Esophagus muscularis mucosa (tissue), 4 donors: ENCODE data around the gene XIRP2. TPM values are rescaled to one million over a fixed set of nuclear protein-coding genes. Genes with fewer than 3 reads are reported as not detected.
"Not testable (repeated sequence)": the region's sequence is repeated elsewhere in the genome, so short reads cannot be mapped to it uniquely, and the experiment has no call there.

ENCODE experiments used
- DNase-seq: peaks from one replicate; pipeline ENCODE4 v3.0.0-alpha.2; 2017; ENCODE audit errors: extremely low spot score
- H3K27ac ChIP-seq, 4 donors: fragments of 200-600 bp; sonication (generic); replicated peaks in 1 of 4; 1 replicate in 3 of 4; 2 replicates in 1 of 4; pipeline ENCODE4 v1.5.1; 2016 to 2019; ENCODE audit warnings: mild to moderate bottlenecking in 1 of 4
- H3K27me3 ChIP-seq, 4 donors: fragments of 200-600 bp; sonication (generic); one replicate each; pipeline versions ENCODE4 v1.5.1 to v1.6.0; 2016 to 2019
- H3K36me3 ChIP-seq, 4 donors: fragments of 200-600 bp; sonication (generic); one replicate each; pipeline ENCODE4 v1.5.1; 2016 to 2019
- H3K4me1 ChIP-seq, 4 donors: fragments of 200-600 bp; sonication (generic); one replicate each; pipeline ENCODE4 v1.5.1; 2016 to 2019
- H3K4me3 ChIP-seq, 4 donors: fragments of 200-600 bp; sonication (generic); 1 replicate in 2 of 4; 2 replicates in 2 of 4; pipeline ENCODE4 v1.5.1; 2016 to 2019; ENCODE audit warnings: mild to moderate bottlenecking in 4 of 4, moderate library complexity in 1 of 4
- H3K9me3 ChIP-seq, 4 donors: fragments of 200-600 bp; sonication (generic); 1 replicate in 3 of 4; 2 replicates in 1 of 4; pipeline ENCODE4 v1.5.1; 2016 to 2019
- EP300 ChIP-seq: sonication (generic); formaldehyde crosslinking; IDR thresholded peaks from one replicate; pipeline ENCODE4 v1.6.1; 2017; ENCODE audit warnings: antibody characterized with exemption
- POLR2A ChIP-seq: fragments of 450-650 bp; IDR thresholded peaks from one replicate; pipeline ENCODE4 v1.6.1; 2017; ENCODE audit warnings: antibody characterized with exemption, moderate library complexity, mild to moderate bottlenecking, low read depth
- POLR2AphosphoS5 ChIP-seq, 2 donors: sonication (generic); formaldehyde crosslinking; IDR thresholded peaks; one replicate each; pipeline ENCODE4 v1.6.1; 2017; ENCODE audit warnings: antibody characterized with exemption in 2 of 2
- WGBS: methylation state at CpG from one replicate; pipeline ENCODE4 v1.1.5; 2018; 5-methylcytosine and 5-hydroxymethylcytosine counted together
- intact Hi-C: fragments of 100-400 bp; cut with DNase I; formaldehyde crosslinking; loops from one replicate; pipeline ENCODE4 v1.15.1; 2023
- total RNA-seq, 4 donors: library from RNA; depleted of rRNA; stranded (reverse); fragments of >200 nt; gene quantifications; one replicate each; pipeline versions ENCODE4 v1.1.0 to v1.2.1, GENCODE V29; 2016
- TF ChIP-seq, protein P1 (sequence below), 3 experiments: fragments of 200-600 bp in 2 of 3; fragments of 450-650 bp in 1 of 3; sonication (generic) in 2 of 3; IDR thresholded peaks; one replicate each; pipeline ENCODE4 v1.5.1; 2017 to 2019; ENCODE audit warnings: antibody characterized with exemption in 3 of 3, mild to moderate bottlenecking in 2 of 3, moderate library complexity in 1 of 3

XIRP2 gene
- total RNA-seq, 4 donors from 2014 or later, result 0.06 TPM; not detected in 3

DNA sequence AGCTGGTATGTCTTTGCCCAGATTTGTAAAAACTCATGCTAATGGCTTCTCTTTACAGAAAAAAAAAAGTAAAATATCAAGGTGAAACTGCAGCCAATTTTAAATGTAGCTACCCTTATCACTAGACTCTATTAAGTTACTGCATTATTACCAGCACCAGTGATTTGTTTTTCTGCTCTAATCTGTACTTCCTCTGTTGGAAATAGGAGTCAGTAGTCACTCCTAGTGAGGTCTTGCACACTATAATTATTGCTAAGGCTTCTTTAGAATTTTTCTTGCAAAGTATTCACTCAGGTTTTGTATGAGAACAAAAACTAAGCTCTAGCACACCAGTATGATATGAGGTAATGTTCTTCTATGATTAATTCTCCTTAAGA, 215.5 kb downstream of the XIRP2 start:
- H3K36me3 ChIP-seq, result no peaks in the 10 kb centered on the region
- no peaks in the 10 kb centered on the region for H3K9me3 ChIP-seq
- no peak for DNase-seq
- H3K4me3 ChIP-seq, result no peak overlapping the region
- no peaks in the 10 kb centered on the region for H3K4me1 ChIP-seq
- H3K27ac ChIP-seq, result no peak overlapping the region
- TF ChIP-seq EP300 (no peak), POLR2AphosphoS5 (IDR thresholded peaks at IDR 0.05) (no peak), POLR2A (no peak)
- TF ChIP-seq, protein P1, sequence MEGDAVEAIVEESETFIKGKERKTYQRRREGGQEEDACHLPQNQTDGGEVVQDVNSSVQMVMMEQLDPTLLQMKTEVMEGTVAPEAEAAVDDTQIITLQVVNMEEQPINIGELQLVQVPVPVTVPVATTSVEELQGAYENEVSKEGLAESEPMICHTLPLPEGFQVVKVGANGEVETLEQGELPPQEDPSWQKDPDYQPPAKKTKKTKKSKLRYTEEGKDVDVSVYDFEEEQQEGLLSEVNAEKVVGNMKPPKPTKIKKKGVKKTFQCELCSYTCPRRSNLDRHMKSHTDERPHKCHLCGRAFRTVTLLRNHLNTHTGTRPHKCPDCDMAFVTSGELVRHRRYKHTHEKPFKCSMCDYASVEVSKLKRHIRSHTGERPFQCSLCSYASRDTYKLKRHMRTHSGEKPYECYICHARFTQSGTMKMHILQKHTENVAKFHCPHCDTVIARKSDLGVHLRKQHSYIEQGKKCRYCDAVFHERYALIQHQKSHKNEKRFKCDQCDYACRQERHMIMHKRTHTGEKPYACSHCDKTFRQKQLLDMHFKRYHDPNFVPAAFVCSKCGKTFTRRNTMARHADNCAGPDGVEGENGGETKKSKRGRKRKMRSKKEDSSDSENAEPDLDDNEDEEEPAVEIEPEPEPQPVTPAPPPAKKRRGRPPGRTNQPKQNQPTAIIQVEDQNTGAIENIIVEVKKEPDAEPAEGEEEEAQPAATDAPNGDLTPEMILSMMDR (IDR thresholded peaks at IDR 0.05), result no peak
- intact Hi-C loops, result no loop called here
- no peaks in the 10 kb centered on the region for H3K27me3 ChIP-seq

DNA sequence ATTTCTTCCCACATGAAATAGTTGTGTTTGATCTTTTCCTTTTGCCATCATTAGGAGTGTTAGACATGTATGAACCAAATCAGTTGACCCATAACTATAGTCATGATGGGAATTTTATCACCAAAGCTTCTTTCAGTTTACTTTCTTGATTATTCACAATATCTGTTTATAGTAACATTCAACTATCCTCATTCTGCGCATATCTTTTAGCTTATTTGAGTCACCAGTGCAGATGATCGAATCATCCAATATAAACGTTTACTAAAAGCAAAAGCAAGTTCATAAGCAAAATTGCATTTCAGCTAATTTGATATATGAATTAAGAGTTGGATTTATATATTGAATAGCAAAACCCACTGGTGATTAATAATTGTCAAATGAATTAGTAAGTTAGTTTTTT, 216.4 kb downstream of the XIRP2 start:
- H3K36me3 ChIP-seq, result no peaks in the 10 kb centered on the region
- no peaks in the 10 kb centered on the region for H3K4me1 ChIP-seq
- WGBS, result 89% methylated on average over 3 of the region's 3 CpGs
- no peak overlapping the region for H3K27ac ChIP-seq
- no peaks in the 10 kb centered on the region for H3K27me3 ChIP-seq
- no peak for DNase-seq
- no peaks in the 10 kb centered on the region for H3K9me3 ChIP-seq
- no peak overlapping the region for H3K4me3 ChIP-seq
- no peak for TF ChIP-seq EP300
- no peak for TF ChIP-seq POLR2AphosphoS5 (IDR thresholded peaks at IDR 0.05)
- TF ChIP-seq POLR2A, result no peak
- TF ChIP-seq, protein P1 (IDR thresholded peaks at IDR 0.05), result no peak
- intact Hi-C loops, result no loop called here

DNA sequence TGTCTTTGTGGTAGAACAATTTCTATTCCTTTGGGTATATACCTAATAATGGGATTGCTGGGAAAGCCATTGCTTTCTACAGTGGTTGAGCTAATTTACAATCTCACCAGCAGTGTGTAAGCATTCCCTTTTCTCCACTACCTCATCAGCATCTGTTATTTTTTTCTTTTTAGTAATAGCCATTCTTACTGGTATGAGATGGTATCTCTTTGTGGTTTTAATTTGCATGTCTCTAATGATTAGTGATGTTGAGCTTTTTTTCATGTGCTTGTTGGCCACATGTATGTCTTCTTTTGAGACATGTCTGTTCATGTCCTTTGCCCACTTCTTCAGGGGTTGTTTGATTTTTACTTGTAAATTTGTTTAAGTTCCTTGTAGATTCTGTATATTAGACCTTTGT, 221.4 kb downstream of the XIRP2 start:
- H3K4me1 ChIP-seq, H3K9me3 ChIP-seq, DNase-seq, intact Hi-C loops, H3K27ac ChIP-seq, H3K36me3 ChIP-seq, H3K4me3 ChIP-seq, H3K27me3 ChIP-seq: not testable (repeated sequence)

DNA sequence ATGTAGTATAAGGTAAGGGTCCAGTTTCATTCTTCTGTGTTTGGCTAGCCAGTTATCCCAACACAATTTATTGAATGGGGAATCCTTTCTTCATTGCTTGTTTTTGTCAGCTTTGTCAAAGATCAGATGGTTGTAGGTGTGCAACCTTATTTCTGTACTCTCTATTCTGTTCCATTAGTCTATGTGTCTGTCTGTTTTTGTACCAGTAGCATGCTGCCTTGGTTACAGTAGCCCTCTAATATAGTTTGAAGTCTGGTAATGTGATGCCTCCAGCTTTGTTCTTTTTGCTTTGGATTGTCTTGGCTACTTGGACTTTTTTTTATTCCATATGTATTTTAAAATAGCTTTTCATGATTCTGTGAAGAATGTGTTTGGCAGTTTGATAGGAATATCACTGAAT, 222.1 kb downstream of the XIRP2 start:
- intact Hi-C loops, result no loop called here
- Histone ChIP-seq H3K9me3 (no peaks in the 10 kb centered on the region), H3K27ac (no peak overlapping the region), H3K4me3 (no peak overlapping the region), H3K27me3 (no peaks in the 10 kb centered on the region), H3K36me3 (no peaks in the 10 kb centered on the region), H3K4me1 (no peaks in the 10 kb centered on the region)
- no peak for DNase-seq
- no peak for TF ChIP-seq POLR2A

DNA sequence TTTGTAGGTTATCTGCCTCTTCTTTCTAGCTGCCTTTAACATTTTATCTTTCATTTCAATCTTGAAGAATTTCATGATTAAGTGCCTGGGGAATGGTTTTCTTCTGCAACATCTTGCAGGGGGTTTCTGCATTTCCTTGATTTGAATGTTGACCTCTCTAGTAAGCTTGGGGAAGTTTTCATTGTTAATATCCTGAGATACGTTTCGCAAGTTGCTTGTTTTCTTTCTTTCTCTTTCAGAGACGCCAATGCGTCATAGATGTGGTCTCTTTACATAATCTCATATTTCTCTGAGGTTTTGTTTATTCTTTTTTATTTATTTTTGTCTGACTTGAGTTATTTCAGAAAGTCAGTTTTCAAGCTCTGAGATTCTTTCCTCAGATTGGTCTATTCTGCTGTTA, 225.7 kb downstream of the XIRP2 start:
- Histone ChIP-seq H3K9me3 (no peaks in the 10 kb centered on the region), H3K27ac (no peak overlapping the region), H3K27me3 (no peaks in the 10 kb centered on the region), H3K36me3 (no peaks in the 10 kb centered on the region), H3K4me3 (no peak overlapping the region), H3K4me1 (no peaks in the 10 kb centered on the region)
- TF ChIP-seq, protein P1 (IDR thresholded peaks at IDR 0.05), result no peak
- TF ChIP-seq POLR2A, result no peak
- no peak for TF ChIP-seq POLR2AphosphoS5 (IDR thresholded peaks at IDR 0.05)
- TF ChIP-seq EP300, result no peak
- no peak for DNase-seq
- 79% methylated on average over 4 of the region's 4 CpGs for WGBS
- intact Hi-C loops, result no loop called here

DNA sequence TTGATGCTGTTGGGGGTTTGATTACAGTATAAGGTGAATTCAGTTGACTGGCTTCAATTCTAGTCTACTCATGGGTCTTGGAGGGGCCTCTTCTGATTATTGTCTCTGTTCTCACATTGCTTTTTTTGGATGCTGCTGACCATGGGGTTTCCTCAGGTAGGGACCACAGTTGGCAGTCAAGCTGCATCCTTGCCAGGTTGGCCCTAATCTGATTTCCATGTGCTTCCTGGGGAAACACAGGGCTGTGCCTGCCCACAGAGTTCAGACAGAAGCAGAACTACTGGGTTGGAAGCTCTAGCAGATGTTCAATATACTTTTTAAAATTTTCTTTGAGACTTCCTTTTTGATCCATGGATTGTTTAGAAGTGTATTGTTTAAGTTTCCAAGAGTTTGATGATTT, 227.3 kb downstream of the XIRP2 start:
- Histone ChIP-seq H3K27ac (no peak overlapping the region), H3K4me3 (no peak overlapping the region), H3K4me1 (no peaks in the 10 kb centered on the region), H3K36me3 (no peaks in the 10 kb centered on the region), H3K9me3 (no peaks in the 10 kb centered on the region), H3K27me3 (no peaks in the 10 kb centered on the region)
- intact Hi-C loops, result no loop called here
- no peak for TF ChIP-seq EP300
- DNase-seq, result no peak
